Stimulated activated naive B cell treated with anti-CD40 and anti-IgM and Interleukin-4, amounts not matched to agents 10 μg/mL and 1 μg/mL and 100 μg/mL, for 72 hours (primary cell): ENCODE data around the gene NXNL2.

Source experiments
- ATAC-seq, 2 donors: fragments of 150-1000 bp; cut with Tn5 transposase; replicated peaks; 2 replicates each; pipeline ENCODE4 v1.10.0; 2021; ENCODE audit warnings: moderate library complexity in 1 of 2
- DNase-seq: peaks from one replicate; pipeline ENCODE4 v3.0.0; 2021
- H3K27ac Mint-ChIP-seq: one replicate; pipeline ENCODE4 v1.8.0; 2022; ENCODE audit warnings: mild to moderate bottlenecking, mixed read lengths
- H3K27me3 Mint-ChIP-seq, 2 donors: one replicate each; pipeline ENCODE4 v1.8.0; 2022; ENCODE audit warnings: mixed read lengths in 2 of 2
- H3K36me3 Mint-ChIP-seq, 2 donors: one replicate each; pipeline ENCODE4 v1.8.0; 2022; ENCODE audit warnings: mixed read lengths in 2 of 2, mild to moderate bottlenecking in 1 of 2
- H3K4me1 Mint-ChIP-seq, 2 donors: one replicate each; pipeline ENCODE4 v1.8.0; 2022; ENCODE audit warnings: mixed read lengths in 2 of 2, mild to moderate bottlenecking in 1 of 2
- H3K4me3 Mint-ChIP-seq, 2 donors: one replicate each; pipeline ENCODE4 v1.8.0; 2022; ENCODE audit warnings: mild to moderate bottlenecking in 2 of 2, mixed read lengths in 2 of 2, moderate library complexity in 1 of 2
- H3K9me3 Mint-ChIP-seq, 2 donors: one replicate each; pipeline ENCODE4 v1.8.0; 2022; ENCODE audit warnings: mixed read lengths in 2 of 2, mild to moderate bottlenecking in 1 of 2

The NXNL2 gene

GRCh38 chr9:88534456-88535225 is at the start of gene NXNL2:
TSS of gene NXNL2 (plus strand) at chr9:88535178. CDS start at chr9:88535435, 257 bp downstream.
- Mint-ChIP-seq H3K27me3 (peaks cover 61 to 83% of the 10 kb centered on the region in 2 donors), H3K4me1 (peaks cover 12 to 21% of the 10 kb centered on the region in 2 donors), H3K27ac (no peak within 1 kb of the TSS), H3K36me3 (no peaks in the 10 kb centered on the region), H3K9me3 (peaks cover 0 to 1% of the 10 kb centered on the region in 2 donors), H3K4me3 (peak within 1 kb of the TSS; percentile 45 to 50)
- no peak for DNase-seq
- ATAC-seq = peak; percentile 23 to 26

- Mint-ChIP-seq H3K4me3 (no peak overlapping the region), H3K27me3 (no peaks in the 10 kb centered on the region), H3K27ac (no peak overlapping the region), H3K4me1 (peaks cover 0 to 3% of the 10 kb centered on the region in 2 donors), H3K9me3 (no peaks in the 10 kb centered on the region), H3K36me3 (peaks cover 6 to 13% of the 10 kb centered on the region in 2 donors)
- no peak for ATAC-seq
- no peak for DNase-seq
These were observed 46.8 kb upstream of the NXNL2 start for GRCh38 chr9:88488166-88488565.

GRCh38 chr9:88494983-88495721 is 39.8 kb upstream of the NXNL2 start:
- no peak for DNase-seq
- Mint-ChIP-seq H3K36me3 (no peaks in the 10 kb centered on the region), H3K4me1 (no peaks in the 10 kb centered on the region), H3K9me3 (no peaks in the 10 kb centered on the region), H3K4me3 (no peak overlapping the region), H3K27me3 (no peaks in the 10 kb centered on the region), H3K27ac (no peak overlapping the region)
- no peak for ATAC-seq

DNA sequence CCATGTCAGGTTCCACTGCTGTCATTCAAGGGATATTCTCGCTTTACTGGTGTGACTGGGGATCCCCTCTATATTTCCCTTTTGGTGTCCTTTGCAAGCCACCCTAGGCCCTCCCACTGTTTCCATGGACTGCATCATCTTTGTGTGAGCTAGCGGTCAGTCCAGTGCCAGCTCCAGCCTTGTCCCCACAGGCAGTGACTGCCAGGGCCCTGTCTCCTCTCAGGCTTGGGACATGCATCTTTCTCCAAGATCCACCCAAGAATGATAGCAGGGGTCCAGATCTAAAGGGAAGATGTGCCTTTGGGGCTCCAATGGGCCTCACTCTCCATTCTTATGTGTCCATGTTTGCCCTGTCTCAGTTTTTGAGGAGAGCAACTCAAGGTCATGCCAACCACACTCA is 37.8 kb upstream of the NXNL2 start:
- ATAC-seq (no peak), DNase-seq (no peak)
- Mint-ChIP-seq H3K27me3 (no peaks in the 10 kb centered on the region), H3K4me3 (no peak overlapping the region), H3K36me3 (no peaks in the 10 kb centered on the region), H3K4me1 (no peaks in the 10 kb centered on the region), H3K27ac (no peak overlapping the region), H3K9me3 (no peaks in the 10 kb centered on the region)

GRCh38 chr9:88498880-88499279 is 36.1 kb upstream of the NXNL2 start:
- DNase-seq (no peak), ATAC-seq (no peak)
- H3K4me3 Mint-ChIP-seq = no peak overlapping the region
- no peaks in the 10 kb centered on the region for H3K27me3 Mint-ChIP-seq
- no peaks in the 10 kb centered on the region for H3K36me3 Mint-ChIP-seq
- H3K4me1 Mint-ChIP-seq = no peaks in the 10 kb centered on the region
- no peak overlapping the region for H3K27ac Mint-ChIP-seq
- no peaks in the 10 kb centered on the region for H3K9me3 Mint-ChIP-seq

GRCh38 chr9:88501086-88501485 is 33.9 kb upstream of the NXNL2 start:
- H3K4me1 Mint-ChIP-seq = no peaks in the 10 kb centered on the region
- ATAC-seq = no peak
- no peaks in the 10 kb centered on the region for H3K9me3 Mint-ChIP-seq
- no peak overlapping the region for H3K27ac Mint-ChIP-seq
- H3K27me3 Mint-ChIP-seq = peaks cover 0 to 4% of the 10 kb centered on the region in 2 donors
- H3K4me3 Mint-ChIP-seq = no peak overlapping the region
- DNase-seq = no peak
- H3K36me3 Mint-ChIP-seq = no peaks in the 10 kb centered on the region

- Mint-ChIP-seq H3K9me3 (no peaks in the 10 kb centered on the region), H3K4me3 (no peak overlapping the region), H3K4me1 (no peaks in the 10 kb centered on the region)
These were observed 32.4 kb upstream of the NXNL2 start for GRCh38 chr9:88502552-88503034.

GRCh38 chr9:88503081-88503844 is 31.7 kb upstream of the NXNL2 start:
- ATAC-seq = no peak
- Mint-ChIP-seq H3K4me3 (no peak overlapping the region), H3K27me3 (peaks cover 0 to 4% of the 10 kb centered on the region in 2 donors), H3K27ac (no peak overlapping the region), H3K4me1 (no peaks in the 10 kb centered on the region), H3K9me3 (no peaks in the 10 kb centered on the region), H3K36me3 (no peaks in the 10 kb centered on the region)
- DNase-seq = no peak

More at GRCh38 chr9:88502552-88503034, 32.4 kb upstream of the NXNL2 start:
- ATAC-seq (no peak), DNase-seq (no peak)
- no peak overlapping the region for H3K27ac Mint-ChIP-seq
- H3K27me3 Mint-ChIP-seq = peaks cover 0 to 4% of the 10 kb centered on the region in 2 donors
- H3K36me3 Mint-ChIP-seq = no peaks in the 10 kb centered on the region

DNA sequence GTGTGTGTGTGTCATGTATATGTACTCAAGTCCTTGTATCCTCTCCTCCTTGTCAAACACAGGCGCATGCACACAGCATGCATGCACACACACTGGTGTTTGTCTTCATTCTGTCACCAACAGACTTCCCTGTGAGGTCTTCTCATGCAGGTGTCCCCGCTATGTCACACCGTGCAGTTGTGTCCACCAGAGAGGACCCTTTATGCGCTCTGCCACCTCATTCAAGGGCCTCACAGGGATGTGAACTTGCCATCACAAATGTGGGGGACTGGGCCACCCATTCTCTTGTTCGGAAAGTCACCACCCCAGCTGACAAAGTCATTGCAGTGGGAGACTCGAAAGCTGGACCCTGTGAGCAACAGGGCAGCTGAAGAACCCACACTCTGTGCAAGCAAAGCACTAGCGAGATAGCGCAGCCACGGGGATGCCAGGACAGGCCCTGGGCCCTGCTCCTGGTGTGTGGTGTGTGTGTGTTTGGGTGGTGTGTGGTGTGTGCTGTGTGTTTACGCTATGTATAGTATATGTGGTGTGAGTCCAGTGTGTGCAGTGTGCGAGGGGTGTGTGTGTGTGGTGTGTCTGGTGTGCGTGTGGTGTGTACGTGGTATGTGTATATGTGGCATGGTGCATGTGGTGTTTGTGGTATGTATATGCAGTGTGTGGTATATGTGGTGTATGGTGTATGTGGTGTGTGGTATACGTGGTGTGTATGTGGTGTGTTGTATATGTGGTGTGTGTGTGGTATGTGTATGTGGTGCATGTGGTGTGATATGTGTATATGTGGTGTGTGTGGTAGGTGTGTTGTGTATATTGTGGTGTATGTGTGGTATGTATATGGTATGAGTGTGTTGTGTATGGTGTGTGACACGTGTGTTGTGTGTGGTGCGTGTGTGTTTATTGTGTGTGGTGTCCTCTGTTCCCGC is 30.9 kb upstream of the NXNL2 start:
- H3K27me3 Mint-ChIP-seq = peaks cover 0 to 4% of the 10 kb centered on the region in 2 donors
- no peaks in the 10 kb centered on the region for H3K36me3 Mint-ChIP-seq
- DNase-seq = no peak
- H3K27ac Mint-ChIP-seq = no peak overlapping the region
- no peak for ATAC-seq
- H3K9me3 Mint-ChIP-seq = peaks cover 0 to 2% of the 10 kb centered on the region in 2 donors
- H3K4me3 Mint-ChIP-seq = no peak overlapping the region
- H3K4me1 Mint-ChIP-seq = no peaks in the 10 kb centered on the region

GRCh38 chr9:88508326-88508725 is 26.7 kb upstream of the NXNL2 start:
- no peak overlapping the region for H3K27ac Mint-ChIP-seq
- peaks cover 0 to 2% of the 10 kb centered on the region in 2 donors for H3K9me3 Mint-ChIP-seq
- ATAC-seq (no peak), DNase-seq (no peak)
- H3K36me3 Mint-ChIP-seq = no peaks in the 10 kb centered on the region
- H3K4me1 Mint-ChIP-seq = no peaks in the 10 kb centered on the region
- H3K4me3 Mint-ChIP-seq = no peak overlapping the region
- H3K27me3 Mint-ChIP-seq = peaks cover 0 to 4% of the 10 kb centered on the region in 2 donors

- H3K36me3 Mint-ChIP-seq = peaks cover 0 to 3% of the 10 kb centered on the region in 2 donors
- H3K27ac Mint-ChIP-seq = no peak overlapping the region
- peaks cover 5 to 6% of the 10 kb centered on the region in 2 donors for H3K9me3 Mint-ChIP-seq
- no peak overlapping the region for H3K4me3 Mint-ChIP-seq
- no peaks in the 10 kb centered on the region for H3K27me3 Mint-ChIP-seq
- H3K4me1 Mint-ChIP-seq = no peaks in the 10 kb centered on the region
- ATAC-seq (no peak), DNase-seq (no peak)
These were observed 23.1 kb upstream of the NXNL2 start for GRCh38 chr9:88511906-88512305.

- no peak for ATAC-seq
- Mint-ChIP-seq H3K36me3 (peaks cover 0 to 3% of the 10 kb centered on the region in 2 donors), H3K27ac (no peak overlapping the region), H3K4me1 (no peaks in the 10 kb centered on the region), H3K4me3 (no peak overlapping the region), H3K27me3 (peaks cover 0 to 12% of the 10 kb centered on the region in 2 donors), H3K9me3 (peaks cover 4 to 6% of the 10 kb centered on the region in 2 donors)
- no peak for DNase-seq
These were observed 20.7 kb upstream of the NXNL2 start for GRCh38 chr9:88514247-88514646.

DNA sequence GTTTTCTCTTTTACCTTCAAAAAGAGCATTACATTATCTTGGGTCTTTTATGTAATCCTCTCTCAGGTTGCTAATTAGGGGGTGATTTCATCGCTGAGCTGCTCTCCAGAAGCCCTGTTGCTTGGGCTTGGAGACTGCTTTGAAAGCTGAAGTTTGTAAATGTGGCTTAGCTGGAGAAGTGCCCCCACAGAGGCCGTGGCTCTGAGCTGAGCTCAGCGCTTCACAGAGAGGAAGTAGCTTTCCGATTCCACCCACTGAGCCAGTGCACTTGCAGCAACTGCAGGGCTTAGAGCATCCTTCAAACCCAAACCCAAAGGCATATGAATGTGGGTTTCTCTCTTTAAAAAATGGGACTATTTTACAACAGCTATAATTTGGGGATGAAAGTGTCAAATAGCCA is 13.7 kb upstream of the NXNL2 start:
- H3K27me3 Mint-ChIP-seq = peaks cover 24 to 43% of the 10 kb centered on the region in 2 donors
- H3K36me3 Mint-ChIP-seq = peaks cover 0 to 2% of the 10 kb centered on the region in 2 donors
- H3K27ac Mint-ChIP-seq = no peak overlapping the region
- no peaks in the 10 kb centered on the region for H3K9me3 Mint-ChIP-seq
- ATAC-seq (no peak), DNase-seq (no peak)
- no peaks in the 10 kb centered on the region for H3K4me1 Mint-ChIP-seq
- no peak overlapping the region for H3K4me3 Mint-ChIP-seq
